ENCODE measurements around the gene HRC.
"Not testable (repeated sequence)": the region's sequence is repeated elsewhere in the genome, so short reads cannot be mapped to it uniquely, and the experiment has no call there.

HRC gene, protein sequence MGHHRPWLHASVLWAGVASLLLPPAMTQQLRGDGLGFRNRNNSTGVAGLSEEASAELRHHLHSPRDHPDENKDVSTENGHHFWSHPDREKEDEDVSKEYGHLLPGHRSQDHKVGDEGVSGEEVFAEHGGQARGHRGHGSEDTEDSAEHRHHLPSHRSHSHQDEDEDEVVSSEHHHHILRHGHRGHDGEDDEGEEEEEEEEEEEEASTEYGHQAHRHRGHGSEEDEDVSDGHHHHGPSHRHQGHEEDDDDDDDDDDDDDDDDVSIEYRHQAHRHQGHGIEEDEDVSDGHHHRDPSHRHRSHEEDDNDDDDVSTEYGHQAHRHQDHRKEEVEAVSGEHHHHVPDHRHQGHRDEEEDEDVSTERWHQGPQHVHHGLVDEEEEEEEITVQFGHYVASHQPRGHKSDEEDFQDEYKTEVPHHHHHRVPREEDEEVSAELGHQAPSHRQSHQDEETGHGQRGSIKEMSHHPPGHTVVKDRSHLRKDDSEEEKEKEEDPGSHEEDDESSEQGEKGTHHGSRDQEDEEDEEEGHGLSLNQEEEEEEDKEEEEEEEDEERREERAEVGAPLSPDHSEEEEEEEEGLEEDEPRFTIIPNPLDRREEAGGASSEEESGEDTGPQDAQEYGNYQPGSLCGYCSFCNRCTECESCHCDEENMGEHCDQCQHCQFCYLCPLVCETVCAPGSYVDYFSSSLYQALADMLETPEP

GRCh38 chr19:49155005-49155819 is at the start of gene HRC:
Gene HRC (minus strand): TSS chr19:49155396. CDS start chr19:49155237, 159 bp downstream.
- DNase-seq (ENCODE audit: low spot score) = no peak

DNA sequence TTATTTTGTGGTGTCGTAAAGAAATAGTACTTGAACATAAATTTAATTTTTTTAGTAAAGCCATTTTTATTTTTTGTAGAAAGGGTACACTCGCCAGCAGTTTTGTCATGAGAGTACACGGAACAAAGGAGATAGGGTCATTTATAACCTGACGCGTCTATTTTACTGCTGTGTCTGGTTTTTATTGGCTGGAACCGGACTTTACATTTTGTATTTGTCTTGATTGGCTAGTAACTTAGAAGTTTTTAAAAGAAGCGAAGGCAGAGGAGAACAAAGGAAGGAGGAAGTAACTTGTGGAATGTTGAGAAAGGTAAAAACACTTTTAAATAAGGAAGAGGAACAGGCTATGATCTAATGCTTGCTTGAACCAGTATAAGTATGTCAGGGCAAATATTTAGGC is 45.8 kb upstream of the HRC start:
- no peak for DNase-seq (ENCODE audit: low spot score)

DNA sequence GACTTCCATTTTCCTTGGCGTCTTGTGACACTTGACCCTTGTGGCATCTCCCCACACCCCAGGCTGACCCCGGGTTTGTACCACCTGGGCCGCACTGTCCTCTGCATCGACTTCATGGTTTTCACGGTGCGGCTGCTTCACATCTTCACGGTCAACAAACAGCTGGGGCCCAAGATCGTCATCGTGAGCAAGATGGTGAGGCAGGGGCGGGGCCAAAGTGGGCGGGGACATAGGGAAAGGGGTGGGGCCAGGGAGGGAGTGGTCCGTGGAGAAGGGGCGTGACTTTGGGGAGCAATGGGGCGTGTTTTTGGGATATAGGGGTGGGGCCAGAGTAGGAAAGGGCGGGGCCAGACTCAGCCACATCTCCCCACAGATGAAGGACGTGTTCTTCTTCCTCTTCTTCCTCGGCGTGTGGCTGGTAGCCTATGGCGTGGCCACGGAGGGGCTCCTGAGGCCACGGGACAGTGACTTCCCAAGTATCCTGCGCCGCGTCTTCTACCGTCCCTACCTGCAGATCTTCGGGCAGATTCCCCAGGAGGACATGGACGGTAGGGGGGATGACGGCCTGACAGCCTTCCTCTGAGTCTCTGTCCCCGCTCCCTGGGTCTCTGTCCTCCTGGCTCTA is 45.2 kb upstream of the HRC start:
- peak; percentile 64 for DNase-seq (ENCODE audit: low spot score)

GRCh38 chr19:49196527-49197240 is 41.5 kb upstream of the HRC start:
- DNase-seq (ENCODE audit: low spot score) = no peak

- no peak for DNase-seq (ENCODE audit: low spot score)
Measured at GRCh38 chr19:49194408-49194807, 39.2 kb upstream of the HRC start.

GRCh38 chr19:49193822-49194394 is 38.7 kb upstream of the HRC start:
- DNase-seq (ENCODE audit: low spot score) = no peak

DNA sequence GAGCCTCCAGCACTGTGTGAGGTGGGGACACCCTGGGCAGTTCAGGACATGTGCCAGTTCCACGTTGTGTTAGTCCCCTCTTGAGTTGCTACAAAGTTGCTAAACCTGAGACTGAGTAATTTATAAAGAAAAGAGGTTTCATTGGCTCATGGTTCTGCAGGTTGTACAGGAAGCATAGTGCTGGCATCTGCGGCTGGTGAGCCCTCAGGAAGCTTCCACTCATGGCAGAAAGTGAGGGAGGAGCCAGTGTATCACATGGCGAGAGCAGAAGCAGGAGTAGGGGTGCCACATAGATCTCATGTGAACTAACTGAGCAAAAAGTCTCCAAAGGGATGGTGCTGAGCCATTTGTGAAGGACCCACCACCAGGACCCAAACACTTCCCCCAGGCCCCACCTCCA is 35.6 kb upstream of the HRC start:
- DNase-seq (ENCODE audit: low spot score) = no peak

DNA sequence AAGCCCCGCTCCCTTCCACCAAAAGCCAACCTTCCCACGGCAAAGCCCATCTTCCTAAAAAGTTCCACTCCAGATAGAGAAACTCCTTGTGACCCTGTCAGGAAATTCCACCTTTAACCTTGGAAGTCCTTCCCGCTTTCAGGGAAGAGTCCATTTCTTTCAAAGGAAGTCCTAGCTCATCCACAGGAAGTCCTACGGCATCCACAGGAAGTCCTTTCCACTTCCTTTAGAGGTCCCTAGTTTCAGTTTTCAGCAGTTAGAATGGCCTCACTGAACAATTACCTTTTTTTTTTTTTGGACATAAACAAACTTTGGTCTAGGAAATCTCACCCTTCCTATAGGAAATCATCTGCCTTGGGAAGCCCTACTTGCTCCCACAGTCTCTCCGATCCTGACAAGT is 34.1 kb upstream of the HRC start:
- DNase-seq (ENCODE audit: low spot score) = no peak

DNA sequence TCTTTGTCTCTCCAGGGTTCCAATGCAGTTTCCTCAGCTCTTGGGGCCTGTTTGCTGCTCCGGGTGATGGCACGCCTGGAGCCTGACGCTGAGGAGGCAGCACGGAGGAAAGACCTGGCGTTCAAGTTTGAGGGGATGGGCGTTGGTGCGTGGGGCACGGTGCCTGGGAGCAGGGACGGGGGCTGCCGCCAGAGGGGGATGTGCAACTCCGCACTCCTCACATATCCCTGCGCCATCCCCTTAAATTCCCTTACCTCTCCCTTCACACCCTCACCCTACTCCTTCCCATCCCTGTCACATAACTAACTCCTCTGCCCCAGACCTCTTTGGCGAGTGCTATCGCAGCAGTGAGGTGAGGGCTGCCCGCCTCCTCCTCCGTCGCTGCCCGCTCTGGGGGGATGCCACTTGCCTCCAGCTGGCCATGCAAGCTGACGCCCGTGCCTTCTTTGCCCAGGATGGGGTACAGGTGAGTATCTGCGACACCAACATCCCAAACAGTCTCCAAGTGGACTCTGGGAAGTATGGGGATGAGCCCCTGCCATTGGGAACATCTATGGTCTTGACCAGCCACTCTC is 33.5 kb upstream of the HRC start:
- DNase-seq (ENCODE audit: low spot score) = no peak

GRCh38 chr19:49186108-49186507 is 30.9 kb upstream of the HRC start:
- no peak for DNase-seq (ENCODE audit: low spot score)

- no peak for DNase-seq (ENCODE audit: low spot score)
Measured at GRCh38 chr19:49182848-49183375, 27.7 kb upstream of the HRC start.

GRCh38 chr19:49182010-49182847 is 27.0 kb upstream of the HRC start:
- DNase-seq (ENCODE audit: low spot score) = not testable (repeated sequence)

DNA sequence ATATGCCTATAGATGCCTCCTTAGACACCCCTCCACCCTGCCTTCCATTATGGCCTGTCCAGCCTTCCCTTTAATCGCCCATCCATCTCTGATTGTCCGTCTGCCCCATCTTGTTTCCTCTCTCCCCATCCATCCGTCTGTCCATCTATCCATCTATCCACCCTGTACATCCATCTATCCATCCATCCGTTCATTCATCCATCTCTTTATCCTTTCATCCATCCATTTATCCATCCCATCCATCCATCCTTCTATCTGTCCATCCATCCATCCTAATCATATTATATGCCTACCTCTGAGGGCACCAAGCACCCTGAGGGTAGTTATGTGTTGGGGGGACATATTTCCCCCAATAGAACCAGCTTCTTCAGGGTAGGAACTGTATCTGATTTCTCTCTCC is 25.5 kb upstream of the HRC start:
- DNase-seq (ENCODE audit: low spot score) = no peak

GRCh38 chr19:49173198-49173597 is 18.0 kb upstream of the HRC start:
- no peak for DNase-seq (ENCODE audit: low spot score)

DNA sequence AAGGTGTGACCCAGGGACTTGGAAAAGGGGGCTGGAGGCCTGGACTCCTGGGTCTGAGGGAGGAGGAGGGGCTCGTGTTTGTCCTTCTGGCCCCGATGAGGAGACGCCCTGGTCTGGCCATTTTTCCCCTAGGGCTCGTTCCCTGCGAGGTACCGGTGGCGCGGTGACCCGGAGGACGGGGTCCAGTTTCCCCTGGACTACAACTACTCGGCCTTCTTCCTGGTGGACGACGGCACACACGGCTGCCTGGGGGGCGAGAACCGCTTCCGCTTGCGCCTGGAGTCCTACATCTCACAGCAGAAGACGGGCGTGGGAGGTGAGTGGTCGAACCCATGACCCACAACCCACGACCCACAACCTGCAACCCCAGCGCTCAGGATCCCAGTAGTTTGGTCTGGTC is 13.2 kb upstream of the HRC start:
- DNase-seq (ENCODE audit: low spot score) = no peak

DNA sequence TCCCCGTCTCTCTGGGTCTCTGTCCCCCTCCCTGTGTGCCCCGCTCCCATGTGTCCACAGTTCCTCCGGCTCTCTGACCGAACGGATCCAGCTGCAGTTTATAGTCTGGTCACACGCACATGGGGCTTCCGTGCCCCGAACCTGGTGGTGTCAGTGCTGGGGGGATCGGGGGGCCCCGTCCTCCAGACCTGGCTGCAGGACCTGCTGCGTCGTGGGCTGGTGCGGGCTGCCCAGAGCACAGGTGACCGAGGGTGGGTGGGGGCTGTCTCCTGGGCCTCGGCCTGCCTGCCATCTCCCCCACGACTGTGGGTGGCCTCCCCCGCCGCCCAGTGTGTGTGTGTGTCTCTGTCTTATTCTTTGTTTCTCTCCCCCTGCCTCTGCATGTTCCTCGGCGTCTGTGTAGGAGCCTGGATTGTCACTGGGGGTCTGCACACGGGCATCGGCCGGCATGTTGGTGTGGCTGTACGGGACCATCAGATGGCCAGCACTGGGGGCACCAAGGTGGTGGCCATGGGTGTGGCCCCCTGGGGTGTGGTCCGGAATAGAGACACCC is 12.7 kb upstream of the HRC start:
- DNase-seq (ENCODE audit: low spot score) = no peak

DNA sequence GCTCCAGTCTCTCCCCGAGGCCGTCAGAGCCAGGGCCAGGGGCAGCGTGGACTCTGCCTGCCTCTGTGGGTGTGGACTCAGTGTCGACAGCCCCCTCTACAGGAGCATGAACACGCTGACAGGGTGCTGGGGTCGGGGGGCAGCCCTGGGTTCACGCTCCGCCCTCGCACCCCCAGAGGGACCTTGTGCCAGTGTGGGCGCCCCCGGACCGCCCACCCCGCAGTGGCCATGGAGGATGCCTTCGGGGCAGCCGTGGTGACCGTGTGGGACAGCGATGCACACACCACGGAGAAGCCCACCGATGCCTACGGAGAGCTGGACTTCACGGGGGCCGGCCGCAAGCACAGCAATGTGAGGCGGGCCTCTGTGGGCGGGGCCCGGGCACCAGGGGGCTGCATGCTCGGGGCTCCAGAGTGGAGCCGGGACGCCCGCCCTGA is 10.7 kb upstream of the HRC start:
- no peak for DNase-seq (ENCODE audit: low spot score)

DNA sequence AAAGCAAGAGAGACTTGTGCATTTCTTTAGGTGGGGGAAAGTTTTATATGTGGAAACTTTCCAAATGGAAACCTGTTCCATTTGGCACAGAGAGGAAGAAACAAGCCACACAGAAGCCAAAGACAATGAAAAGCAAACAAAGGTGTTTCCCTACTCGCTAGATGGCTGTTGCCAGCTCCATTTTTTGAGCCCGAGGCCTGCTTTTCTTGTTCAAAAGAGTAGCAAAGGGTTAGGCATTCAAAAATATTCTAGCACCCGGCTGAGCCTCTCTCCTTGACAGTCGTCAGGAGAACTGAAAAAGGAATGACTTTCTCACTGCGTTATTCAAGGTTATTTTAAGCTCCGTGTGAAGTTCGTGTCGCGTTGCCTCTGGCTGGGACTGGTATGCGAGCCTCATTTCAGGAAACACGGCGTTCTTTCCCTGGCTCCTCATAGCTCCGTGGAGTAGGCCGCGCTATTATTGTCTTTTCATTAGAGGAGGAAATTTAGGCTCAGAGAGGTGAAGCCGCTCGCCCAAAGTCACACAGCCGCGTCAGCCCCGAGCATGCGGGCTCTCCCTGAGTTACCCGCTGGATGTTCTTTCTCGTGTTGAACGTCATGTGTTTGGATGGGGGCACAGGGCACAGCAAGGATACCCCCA is 10.0 kb upstream of the HRC start:
- DNase-seq (ENCODE audit: low spot score) = no peak

- peak; percentile 60 for DNase-seq (ENCODE audit: low spot score)
Measured at GRCh38 chr19:49161987-49162386, 6.8 kb upstream of the HRC start.
